ENCODE results near the gene PREX1.

PREX1 gene

GRCh38 chr20:48708630-48709029 lies 119.2 kb downstream of the PREX1 start:
- peaks cover 3% of the 10 kb centered on the region for H3K79me1 ChIP-seq (ENCODE audit: low read depth, low read length)
- H2BK15ac ChIP-seq (ENCODE audit: low read length) = no peak overlapping the region
- H3K4me1 ChIP-seq (ENCODE audit: control insufficient read depth in 2 of 2, insufficient read depth in 1 of 2, low read depth in 1 of 2, low read length in 2 of 2) = no peaks in the 10 kb centered on the region
- no peak overlapping the region for H4K8ac ChIP-seq (ENCODE audit: low read depth, low read length)
- H2BK5ac ChIP-seq (ENCODE audit: low read length) = no peak overlapping the region
- H3K23ac ChIP-seq (ENCODE audit: low read depth, low read length, poor library complexity) = no peak overlapping the region
- no peak overlapping the region for H3K4me2 ChIP-seq (ENCODE audit: insufficient read depth, low read length, poor library complexity, severe bottlenecking)
- no peak overlapping the region for H3K9ac ChIP-seq (ENCODE audit: low read depth, low read length, poor library complexity)
- H2BK12ac ChIP-seq (ENCODE audit: low read length) = no peak overlapping the region
- no peak overlapping the region for H2AK5ac ChIP-seq (ENCODE audit: low read depth, low read length)
- no peak overlapping the region for H2BK120ac ChIP-seq (ENCODE audit: low read depth, low read length)
- no peak overlapping the region for H3K27ac ChIP-seq (replicated peaks; ENCODE audit: low read length)
- H3K4ac ChIP-seq (ENCODE audit: low read length) = no peak overlapping the region
- no peak overlapping the region for H2AFZ ChIP-seq (ENCODE audit: low read length)
- H3K4me3 ChIP-seq (ENCODE audit: low read length in 2 of 2) = no peak overlapping the region
- no peak for DNase-seq (ENCODE audit: low spot score)
- H3K14ac ChIP-seq (ENCODE audit: low read length) = no peak overlapping the region
- H3K9me3 ChIP-seq (replicated peaks in 1 of 2; ENCODE audit: control insufficient read depth in 2 of 2, insufficient read depth in 1 of 2, low read depth in 1 of 2, low read length in 2 of 2) = peaks cover 0 to 2% of the 10 kb centered on the region in 2 donors
- no peak overlapping the region for H3K18ac ChIP-seq (ENCODE audit: low read length)
- H3K27me3 ChIP-seq (ENCODE audit: control insufficient read depth in 3 of 3, insufficient read depth in 3 of 3, low read depth in 1 of 3, low read length in 3 of 3) = no peaks in the 10 kb centered on the region
- H3K36me3 ChIP-seq (replicated peaks in 1 of 2; ENCODE audit: control insufficient read depth in 2 of 2, insufficient read depth in 2 of 2, low read length in 2 of 2) = peaks cover 0 to 82% of the 10 kb centered on the region in 2 donors
- no peak overlapping the region for H4K91ac ChIP-seq (ENCODE audit: low read depth, low read length, poor library complexity)
- WGBS, 2 donors (ENCODE audit: extremely low coverage in 2 of 2, insufficient read length in 2 of 2, insufficient replicate concordance in 1 of 2) = no CpG with 5 or more reads among the region's 11 CpGs

GRCh38 chr20:48708116-48708515 lies 119.7 kb downstream of the PREX1 start:
- no peak for DNase-seq (ENCODE audit: low spot score)
- WGBS, 2 donors (ENCODE audit: extremely low coverage in 2 of 2, insufficient read length in 2 of 2, insufficient replicate concordance in 1 of 2) = no CpG with 5 or more reads among the region's 7 CpGs
- no peak overlapping the region for H2BK120ac ChIP-seq (ENCODE audit: low read depth, low read length)

GRCh38 chr20:48706710-48707365 lies 121.0 kb downstream of the PREX1 start:
- WGBS, 2 donors (ENCODE audit: extremely low coverage in 2 of 2, insufficient read length in 2 of 2, insufficient replicate concordance in 1 of 2) = no CpG with 5 or more reads among the region's 12 CpGs

More at GRCh38 chr20:48708116-48708515, 119.7 kb downstream of the PREX1 start:
- Histone ChIP-seq H3K9ac (ENCODE audit: low read depth, low read length, poor library complexity) (no peak overlapping the region), H2BK15ac (ENCODE audit: low read length) (no peak overlapping the region), H2BK5ac (ENCODE audit: low read length) (no peak overlapping the region), H4K91ac (ENCODE audit: low read depth, low read length, poor library complexity) (no peak overlapping the region), H3K9me3 (replicated peaks in 1 of 2; ENCODE audit: control insufficient read depth in 2 of 2, insufficient read depth in 1 of 2, low read depth in 1 of 2, low read length in 2 of 2) (peaks cover 0 to 2% of the 10 kb centered on the region in 2 donors), H4K8ac (ENCODE audit: low read depth, low read length) (no peak overlapping the region), H2AFZ (ENCODE audit: low read length) (no peak overlapping the region), H3K27me3 (ENCODE audit: control insufficient read depth in 3 of 3, insufficient read depth in 3 of 3, low read depth in 1 of 3, low read length in 3 of 3) (no peaks in the 10 kb centered on the region), H2BK12ac (ENCODE audit: low read length) (no peak overlapping the region), H3K14ac (ENCODE audit: low read length) (no peak overlapping the region), H2AK5ac (ENCODE audit: low read depth, low read length) (no peak overlapping the region), H3K4me1 (ENCODE audit: control insufficient read depth in 2 of 2, insufficient read depth in 1 of 2, low read depth in 1 of 2, low read length in 2 of 2) (no peaks in the 10 kb centered on the region), H3K23ac (ENCODE audit: low read depth, low read length, poor library complexity) (no peak overlapping the region), H3K79me1 (ENCODE audit: low read depth, low read length) (peaks cover 3% of the 10 kb centered on the region), H3K18ac (ENCODE audit: low read length) (no peak overlapping the region), H3K4ac (ENCODE audit: low read length) (no peak overlapping the region), H3K4me2 (ENCODE audit: insufficient read depth, low read length, poor library complexity, severe bottlenecking) (no peak overlapping the region), H3K27ac (replicated peaks; ENCODE audit: low read length) (no peak overlapping the region), H3K4me3 (ENCODE audit: low read length in 2 of 2) (no peak overlapping the region), H3K36me3 (replicated peaks in 1 of 2; ENCODE audit: control insufficient read depth in 2 of 2, insufficient read depth in 2 of 2, low read length in 2 of 2) (peaks cover 0 to 87% of the 10 kb centered on the region in 2 donors)

GRCh38 chr20:48706116-48706656 lies 121.6 kb downstream of the PREX1 start:
- Histone ChIP-seq H3K27ac (replicated peaks; ENCODE audit: low read length) (no peak overlapping the region), H3K79me1 (ENCODE audit: low read depth, low read length) (peaks cover 2% of the 10 kb centered on the region), H3K36me3 (replicated peaks in 1 of 2; ENCODE audit: control insufficient read depth in 2 of 2, insufficient read depth in 2 of 2, low read length in 2 of 2) (peaks cover 0 to 100% of the 10 kb centered on the region in 2 donors), H3K4me1 (ENCODE audit: control insufficient read depth in 2 of 2, insufficient read depth in 1 of 2, low read depth in 1 of 2, low read length in 2 of 2) (peaks cover 0 to 2% of the 10 kb centered on the region in 2 donors), H2AK5ac (ENCODE audit: low read depth, low read length) (no peak overlapping the region), H2AFZ (ENCODE audit: low read length) (no peak overlapping the region), H2BK5ac (ENCODE audit: low read length) (no peak overlapping the region), H3K4me2 (ENCODE audit: insufficient read depth, low read length, poor library complexity, severe bottlenecking) (no peak overlapping the region), H3K4ac (ENCODE audit: low read length) (no peak overlapping the region), H3K14ac (ENCODE audit: low read length) (no peak overlapping the region), H3K9me3 (replicated peaks in 1 of 2; ENCODE audit: control insufficient read depth in 2 of 2, insufficient read depth in 1 of 2, low read depth in 1 of 2, low read length in 2 of 2) (peaks cover 0 to 4% of the 10 kb centered on the region in 2 donors), H3K9ac (ENCODE audit: low read depth, low read length, poor library complexity) (no peak overlapping the region), H2BK120ac (ENCODE audit: low read depth, low read length) (no peak overlapping the region), H3K4me3 (ENCODE audit: low read length in 2 of 2) (no peak overlapping the region), H2BK15ac (ENCODE audit: low read length) (no peak overlapping the region), H3K23ac (ENCODE audit: low read depth, low read length, poor library complexity) (no peak overlapping the region), H2BK12ac (ENCODE audit: low read length) (no peak overlapping the region), H3K18ac (ENCODE audit: low read length) (no peak overlapping the region), H4K91ac (ENCODE audit: low read depth, low read length, poor library complexity) (no peak overlapping the region), H3K27me3 (ENCODE audit: control insufficient read depth in 3 of 3, insufficient read depth in 3 of 3, low read depth in 1 of 3, low read length in 3 of 3) (no peaks in the 10 kb centered on the region), H4K8ac (ENCODE audit: low read depth, low read length) (no peak overlapping the region)
- no CpG with 5 or more reads among the region's 2 CpGs for WGBS, 2 donors (ENCODE audit: extremely low coverage in 2 of 2, insufficient read length in 2 of 2, insufficient replicate concordance in 1 of 2)
- no peak for DNase-seq (ENCODE audit: low spot score)

More at GRCh38 chr20:48706710-48707365, 121.0 kb downstream of the PREX1 start:
- no peak overlapping the region for H2BK12ac ChIP-seq (ENCODE audit: low read length)
- H3K14ac ChIP-seq (ENCODE audit: low read length) = no peak overlapping the region
- H3K4me3 ChIP-seq (ENCODE audit: low read length in 2 of 2) = no peak overlapping the region
- peaks cover 0 to 98% of the 10 kb centered on the region in 2 donors for H3K36me3 ChIP-seq (replicated peaks in 1 of 2; ENCODE audit: control insufficient read depth in 2 of 2, insufficient read depth in 2 of 2, low read length in 2 of 2)
- H3K4me2 ChIP-seq (ENCODE audit: insufficient read depth, low read length, poor library complexity, severe bottlenecking) = no peak overlapping the region
- H2BK15ac ChIP-seq (ENCODE audit: low read length) = no peak overlapping the region
- no peak overlapping the region for H3K9ac ChIP-seq (ENCODE audit: low read depth, low read length, poor library complexity)
- H2BK5ac ChIP-seq (ENCODE audit: low read length) = no peak overlapping the region
- peaks cover 0 to 4% of the 10 kb centered on the region in 2 donors for H3K9me3 ChIP-seq (replicated peaks in 1 of 2; ENCODE audit: control insufficient read depth in 2 of 2, insufficient read depth in 1 of 2, low read depth in 1 of 2, low read length in 2 of 2)
- H2BK120ac ChIP-seq (ENCODE audit: low read depth, low read length) = no peak overlapping the region
- H3K27ac ChIP-seq (replicated peaks; ENCODE audit: low read length) = no peak overlapping the region
- H3K18ac ChIP-seq (ENCODE audit: low read length) = no peak overlapping the region
- no peak overlapping the region for H4K8ac ChIP-seq (ENCODE audit: low read depth, low read length)
- no peak overlapping the region for H2AFZ ChIP-seq (ENCODE audit: low read length)
- H3K23ac ChIP-seq (ENCODE audit: low read depth, low read length, poor library complexity) = no peak overlapping the region
- H3K4me1 ChIP-seq (ENCODE audit: control insufficient read depth in 2 of 2, insufficient read depth in 1 of 2, low read depth in 1 of 2, low read length in 2 of 2) = peaks cover 0 to 2% of the 10 kb centered on the region in 2 donors
- no peak overlapping the region for H4K91ac ChIP-seq (ENCODE audit: low read depth, low read length, poor library complexity)
- H2AK5ac ChIP-seq (ENCODE audit: low read depth, low read length) = no peak overlapping the region
- DNase-seq (ENCODE audit: low spot score) = no peak
- H3K4ac ChIP-seq (ENCODE audit: low read length) = no peak overlapping the region
- peaks cover 3% of the 10 kb centered on the region for H3K79me1 ChIP-seq (ENCODE audit: low read depth, low read length)
- H3K27me3 ChIP-seq (ENCODE audit: control insufficient read depth in 3 of 3, insufficient read depth in 3 of 3, low read depth in 1 of 3, low read length in 3 of 3) = no peaks in the 10 kb centered on the region
